ENCODE measurements around the gene FAM20C.

The FAM20C gene

GRCh38 chr7:234708-235553 is 42.6 kb downstream of the FAM20C start:
- Histone ChIP-seq H3K9ac (ENCODE audit: low read length) (no peak overlapping the region), H4K20me1 (ENCODE audit: insufficient read depth, low read length) (no peaks in the 10 kb centered on the region), H3K9me3 (ENCODE audit: insufficient read depth, low read length) (no peaks in the 10 kb centered on the region), H2AFZ (ENCODE audit: low read depth, low read length) (no peak overlapping the region), H3K27ac (ENCODE audit: low read length) (no peak overlapping the region), H3K4me3 (ENCODE audit: low read length) (no peak overlapping the region), H3K36me3 (replicated peaks; ENCODE audit: low read depth, low read length) (no peaks in the 10 kb centered on the region), H3K27me3 (ENCODE audit: low read depth, low read length) (no peaks in the 10 kb centered on the region), H3K4me1 (ENCODE audit: low read length) (no peaks in the 10 kb centered on the region), H3K4me2 (ENCODE audit: low read length) (no peak overlapping the region), H3K79me2 (ENCODE audit: low read length) (no peaks in the 10 kb centered on the region)
- TF ChIP-seq EZH2phosphoT487 (IDR thresholded peaks at IDR 0.05; ENCODE audit: low read depth) (no peak), CTCF (IDR thresholded peaks at IDR 0.05; ENCODE audit: low read depth, low read length) (no peak)

GRCh38 chr7:235576-236395 is 43.4 kb downstream of the FAM20C start:
- Histone ChIP-seq H3K79me2 (ENCODE audit: low read length) (no peaks in the 10 kb centered on the region), H3K36me3 (replicated peaks; ENCODE audit: low read depth, low read length) (no peaks in the 10 kb centered on the region), H2AFZ (ENCODE audit: low read depth, low read length) (no peak overlapping the region), H3K9me3 (ENCODE audit: insufficient read depth, low read length) (no peaks in the 10 kb centered on the region), H3K27ac (ENCODE audit: low read length) (no peak overlapping the region), H3K27me3 (ENCODE audit: low read depth, low read length) (no peaks in the 10 kb centered on the region), H3K4me3 (ENCODE audit: low read length) (no peak overlapping the region), H3K9ac (ENCODE audit: low read length) (no peak overlapping the region), H3K4me1 (ENCODE audit: low read length) (no peaks in the 10 kb centered on the region), H3K4me2 (ENCODE audit: low read length) (no peak overlapping the region), H4K20me1 (ENCODE audit: insufficient read depth, low read length) (no peaks in the 10 kb centered on the region)
- TF ChIP-seq EZH2phosphoT487 (IDR thresholded peaks at IDR 0.05; ENCODE audit: low read depth) (no peak), CTCF (IDR thresholded peaks at IDR 0.05; ENCODE audit: low read depth, low read length) (no peak)

- no peak overlapping the region for H3K4me3 ChIP-seq (ENCODE audit: low read length)
- no peak overlapping the region for H3K4me2 ChIP-seq (ENCODE audit: low read length)
- H3K9ac ChIP-seq (ENCODE audit: low read length): no peak overlapping the region
- no peaks in the 10 kb centered on the region for H3K9me3 ChIP-seq (ENCODE audit: insufficient read depth, low read length)
- TF ChIP-seq CTCF (IDR thresholded peaks at IDR 0.05; ENCODE audit: low read depth, low read length) (no peak), EZH2phosphoT487 (IDR thresholded peaks at IDR 0.05; ENCODE audit: low read depth) (no peak)
- H4K20me1 ChIP-seq (ENCODE audit: insufficient read depth, low read length): no peaks in the 10 kb centered on the region
- H3K27ac ChIP-seq (ENCODE audit: low read length): no peak overlapping the region
- no peaks in the 10 kb centered on the region for H3K4me1 ChIP-seq (ENCODE audit: low read length)
- H2AFZ ChIP-seq (ENCODE audit: low read depth, low read length): no peak overlapping the region
- no peaks in the 10 kb centered on the region for H3K79me2 ChIP-seq (ENCODE audit: low read length)
- no peaks in the 10 kb centered on the region for H3K36me3 ChIP-seq (replicated peaks; ENCODE audit: low read depth, low read length)
- no peaks in the 10 kb centered on the region for H3K27me3 ChIP-seq (ENCODE audit: low read depth, low read length)
Measured at GRCh38 chr7:236967-237366, 44.6 kb downstream of the FAM20C start.

GRCh38 chr7:237385-237784 is 45.0 kb downstream of the FAM20C start:
- no peaks in the 10 kb centered on the region for H3K36me3 ChIP-seq (replicated peaks; ENCODE audit: low read depth, low read length)
- H3K4me1 ChIP-seq (ENCODE audit: low read length): no peaks in the 10 kb centered on the region
- no peak overlapping the region for H2AFZ ChIP-seq (ENCODE audit: low read depth, low read length)

More at GRCh38 chr7:237385-237784, 45.0 kb downstream of the FAM20C start:
- H3K27me3 ChIP-seq (ENCODE audit: low read depth, low read length): no peaks in the 10 kb centered on the region
- H3K9me3 ChIP-seq (ENCODE audit: insufficient read depth, low read length): no peaks in the 10 kb centered on the region
- no peak overlapping the region for H3K4me3 ChIP-seq (ENCODE audit: low read length)
- no peak overlapping the region for H3K27ac ChIP-seq (ENCODE audit: low read length)
- no peak overlapping the region for H3K9ac ChIP-seq (ENCODE audit: low read length)
- no peak overlapping the region for H3K4me2 ChIP-seq (ENCODE audit: low read length)
- no peaks in the 10 kb centered on the region for H4K20me1 ChIP-seq (ENCODE audit: insufficient read depth, low read length)
- no peaks in the 10 kb centered on the region for H3K79me2 ChIP-seq (ENCODE audit: low read length)
- TF ChIP-seq CTCF (IDR thresholded peaks at IDR 0.05; ENCODE audit: low read depth, low read length) (no peak), EZH2phosphoT487 (IDR thresholded peaks at IDR 0.05; ENCODE audit: low read depth) (no peak)
